ENCODE measurements around the gene SEC62. TPM values are rescaled to one million over a fixed set of nuclear protein-coding genes. Genes with fewer than 3 reads are reported as not detected.

Gene SEC62
- total RNA-seq, 2 donors from 2014 or later, result 50.4 to 54.0 TPM

- Histone ChIP-seq H3K27me3 (replicated peaks; ENCODE audit: insufficient read depth) (no peaks in the 10 kb centered on the region), H3K36me3 (no peaks in the 10 kb centered on the region), H3K9me3 (no peaks in the 10 kb centered on the region), H3K4me3 (no peak overlapping the region), H3K27ac (no peak overlapping the region), H3K4me1 (replicated peaks) (no peaks in the 10 kb centered on the region)
- no peak for DNase-seq (ENCODE audit: low spot score)
- 81% methylated on average over 4 of the region's 4 CpGs for WGBS
- intact Hi-C loops (cut with DNase I), result no loop called here
- no peak for TF ChIP-seq CTCF (IDR thresholded peaks at IDR 0.05)
- no peak for TF ChIP-seq POLR2AphosphoS5 (IDR thresholded peaks at IDR 0.05)
- no peak for TF ChIP-seq POLR2A (IDR thresholded peaks at IDR 0.05)
Observed at GRCh38 chr3:170027233-170028102, 60.9 kb downstream of the SEC62 start.

- H3K9me3 ChIP-seq, result no peaks in the 10 kb centered on the region
- H3K27me3 ChIP-seq (replicated peaks; ENCODE audit: insufficient read depth), result no peaks in the 10 kb centered on the region
- DNase-seq (ENCODE audit: low spot score), result no peak
- H3K27ac ChIP-seq, result no peak overlapping the region
- intact Hi-C loops (cut with DNase I), result no loop called here
- TF ChIP-seq POLR2AphosphoS5 (IDR thresholded peaks at IDR 0.05), result no peak
- no peak for TF ChIP-seq POLR2A (IDR thresholded peaks at IDR 0.05)
- no peak for TF ChIP-seq CTCF (IDR thresholded peaks at IDR 0.05)
- H3K4me1 ChIP-seq (replicated peaks), result no peaks in the 10 kb centered on the region
- WGBS, result 85% methylated on average over 8 of the region's 8 CpGs
- no peak overlapping the region for H3K4me3 ChIP-seq
- no peaks in the 10 kb centered on the region for H3K36me3 ChIP-seq
Observed at GRCh38 chr3:170033489-170033888, 66.9 kb downstream of the SEC62 start.

GRCh38 chr3:170037463-170038433 lies 71.1 kb downstream of the SEC62 start, which contains the start of gene GPR160:
Gene GPR160 (plus strand): TSS chr3:170037995. CDS start chr3:170083973, 45,978 bp downstream.
- Histone ChIP-seq H3K27me3 (replicated peaks; ENCODE audit: insufficient read depth) (no peaks in the 10 kb centered on the region), H3K27ac (peak within 1 kb of the TSS; percentile 69 to 82), H3K9me3 (no peaks in the 10 kb centered on the region), H3K4me1 (replicated peaks) (no peaks in the 10 kb centered on the region), H3K36me3 (no peaks in the 10 kb centered on the region), H3K4me3 (peak within 1 kb of the TSS; percentile 50 to 73)
- intact Hi-C loops (cut with DNase I), result no loop called here
- DNase-seq (ENCODE audit: low spot score), result peak; percentile 79
- WGBS, result 7% methylated on average over 41 of the region's 78 CpGs
- TF ChIP-seq POLR2AphosphoS5 (IDR thresholded peaks at IDR 0.05) (peak; percentile 35), POLR2A (IDR thresholded peaks at IDR 0.05) (no peak), CTCF (IDR thresholded peaks at IDR 0.05) (peak; percentile 70 to 86 (median 83))

- 6% methylated on average over 49 of the region's 51 CpGs for WGBS
- H3K27me3 ChIP-seq (replicated peaks; ENCODE audit: insufficient read depth), result no peaks in the 10 kb centered on the region
- intact Hi-C loops (cut with DNase I), result no loop called here
- no peaks in the 10 kb centered on the region for H3K9me3 ChIP-seq
- no peak for TF ChIP-seq POLR2A (IDR thresholded peaks at IDR 0.05)
- TF ChIP-seq CTCF (IDR thresholded peaks at IDR 0.05), result peak in 3 of 4 experiments; percentile 11 to 37 (median 32)
- peak overlapping the region; percentile 69 to 82 for H3K27ac ChIP-seq
- DNase-seq (ENCODE audit: low spot score), result peak; percentile 29
- no peaks in the 10 kb centered on the region for H3K36me3 ChIP-seq
- H3K4me3 ChIP-seq, result peak overlapping the region; percentile 50 to 73
- no peaks in the 10 kb centered on the region for H3K4me1 ChIP-seq (replicated peaks)
Observed at GRCh38 chr3:170038434-170039110, 72.0 kb downstream of the SEC62 start.

Measured in prostate gland (tissue), 2 donors.